ENCODE results near the gene HMG20A. TPM values are rescaled to one million over a fixed set of nuclear protein-coding genes. Genes with fewer than 3 reads are reported as not detected.
"Not testable (repeated sequence)": the region's sequence is repeated elsewhere in the genome, so short reads cannot be mapped to it uniquely, and the experiment has no call there.

The HMG20A gene
- total RNA-seq, 1 donor from 2014 or later: 9.7 TPM

DNA sequence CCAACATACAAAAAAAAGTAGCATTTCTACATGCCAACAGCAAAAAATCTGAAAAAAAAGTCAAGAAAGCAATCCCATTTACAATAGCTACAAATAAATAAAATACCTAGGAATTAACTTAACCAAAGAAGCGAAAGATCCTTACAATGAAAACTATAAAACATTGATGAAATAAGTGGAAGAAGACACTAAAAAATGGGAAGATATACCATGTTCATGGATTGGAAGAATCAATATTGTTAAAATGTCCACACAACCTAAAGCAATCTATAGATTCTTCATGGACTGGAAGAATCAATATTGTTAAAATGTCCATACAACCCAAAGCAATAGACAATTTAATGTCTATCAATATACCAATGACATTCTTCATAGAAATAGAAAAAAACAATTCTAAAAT is 21.8 kb upstream of the HMG20A start:
- no peaks in the 10 kb centered on the region for H3K36me3 ChIP-seq (ENCODE audit: control insufficient read depth, insufficient read depth, low read length)
- H3K4me3 ChIP-seq (ENCODE audit: low read depth, low read length): no peak overlapping the region
- TF ChIP-seq, protein P1, sequence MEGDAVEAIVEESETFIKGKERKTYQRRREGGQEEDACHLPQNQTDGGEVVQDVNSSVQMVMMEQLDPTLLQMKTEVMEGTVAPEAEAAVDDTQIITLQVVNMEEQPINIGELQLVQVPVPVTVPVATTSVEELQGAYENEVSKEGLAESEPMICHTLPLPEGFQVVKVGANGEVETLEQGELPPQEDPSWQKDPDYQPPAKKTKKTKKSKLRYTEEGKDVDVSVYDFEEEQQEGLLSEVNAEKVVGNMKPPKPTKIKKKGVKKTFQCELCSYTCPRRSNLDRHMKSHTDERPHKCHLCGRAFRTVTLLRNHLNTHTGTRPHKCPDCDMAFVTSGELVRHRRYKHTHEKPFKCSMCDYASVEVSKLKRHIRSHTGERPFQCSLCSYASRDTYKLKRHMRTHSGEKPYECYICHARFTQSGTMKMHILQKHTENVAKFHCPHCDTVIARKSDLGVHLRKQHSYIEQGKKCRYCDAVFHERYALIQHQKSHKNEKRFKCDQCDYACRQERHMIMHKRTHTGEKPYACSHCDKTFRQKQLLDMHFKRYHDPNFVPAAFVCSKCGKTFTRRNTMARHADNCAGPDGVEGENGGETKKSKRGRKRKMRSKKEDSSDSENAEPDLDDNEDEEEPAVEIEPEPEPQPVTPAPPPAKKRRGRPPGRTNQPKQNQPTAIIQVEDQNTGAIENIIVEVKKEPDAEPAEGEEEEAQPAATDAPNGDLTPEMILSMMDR (IDR thresholded peaks at IDR 0.05; ENCODE audit: insufficient read depth, low read length, severe bottlenecking): no peak
- DNase-seq (ENCODE audit: low read depth) (no peak), FAIRE-seq (no peak)
- no peaks in the 10 kb centered on the region for H3K27me3 ChIP-seq (ENCODE audit: control insufficient read depth, insufficient read depth, low read length)

DNA sequence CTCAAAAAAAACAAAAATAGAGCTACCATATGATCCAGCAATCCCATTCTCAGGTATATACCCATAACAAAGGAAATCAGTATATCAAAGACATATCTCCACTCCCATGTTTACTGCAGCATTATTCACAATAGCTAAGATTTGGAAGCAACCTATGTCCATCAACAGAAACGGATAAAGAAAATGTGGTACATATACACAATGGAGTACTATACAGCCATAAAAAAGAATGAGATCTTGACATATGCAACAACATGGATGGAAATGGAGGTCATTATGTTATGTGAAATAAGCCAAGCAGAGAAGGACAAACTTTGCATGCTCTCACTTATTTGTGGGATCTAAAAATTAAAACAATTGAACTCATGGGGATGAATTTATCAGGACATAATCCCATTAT is 20.4 kb upstream of the HMG20A start:
- TF ChIP-seq, protein P1 (IDR thresholded peaks at IDR 0.05; ENCODE audit: insufficient read depth, low read length, severe bottlenecking): no peak
- no peaks in the 10 kb centered on the region for H3K27me3 ChIP-seq (ENCODE audit: control insufficient read depth, insufficient read depth, low read length)
- FAIRE-seq: no peak
- H3K4me3 ChIP-seq (ENCODE audit: low read depth, low read length): no peak overlapping the region
- no peaks in the 10 kb centered on the region for H3K36me3 ChIP-seq (ENCODE audit: control insufficient read depth, insufficient read depth, low read length)
- DNase-seq (ENCODE audit: low read depth): no peak

DNA sequence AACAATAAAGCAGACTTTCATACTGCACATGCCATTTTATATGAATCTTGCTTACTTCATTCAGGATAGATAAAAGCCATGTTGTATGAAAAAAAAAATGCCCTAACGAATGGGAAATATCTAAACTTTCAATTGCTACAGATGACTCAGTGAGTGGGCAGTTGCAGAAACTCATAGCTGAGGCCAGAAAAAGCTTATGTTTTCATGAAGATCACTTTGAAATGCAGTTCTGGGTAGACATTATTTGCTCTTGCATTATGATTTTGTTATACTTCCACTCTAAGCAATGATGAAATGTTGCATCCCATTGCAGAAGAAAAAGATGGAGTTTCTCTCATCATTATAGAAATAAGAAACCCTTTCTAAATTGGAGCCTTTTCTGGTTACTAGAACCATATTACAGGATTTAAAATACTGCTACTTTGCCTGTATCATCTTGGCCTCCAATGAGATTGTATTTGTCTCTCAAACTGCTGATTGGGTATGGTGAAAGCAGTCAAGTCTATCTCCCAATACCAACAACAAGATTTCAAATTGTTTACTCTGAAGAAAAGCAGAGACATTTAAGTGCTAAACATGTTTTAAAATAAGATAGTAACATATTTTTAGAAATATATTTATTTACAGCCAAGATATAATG is 17.8 kb upstream of the HMG20A start:
- DNase-seq (ENCODE audit: low read depth) (no peak), FAIRE-seq (no peak)

DNA sequence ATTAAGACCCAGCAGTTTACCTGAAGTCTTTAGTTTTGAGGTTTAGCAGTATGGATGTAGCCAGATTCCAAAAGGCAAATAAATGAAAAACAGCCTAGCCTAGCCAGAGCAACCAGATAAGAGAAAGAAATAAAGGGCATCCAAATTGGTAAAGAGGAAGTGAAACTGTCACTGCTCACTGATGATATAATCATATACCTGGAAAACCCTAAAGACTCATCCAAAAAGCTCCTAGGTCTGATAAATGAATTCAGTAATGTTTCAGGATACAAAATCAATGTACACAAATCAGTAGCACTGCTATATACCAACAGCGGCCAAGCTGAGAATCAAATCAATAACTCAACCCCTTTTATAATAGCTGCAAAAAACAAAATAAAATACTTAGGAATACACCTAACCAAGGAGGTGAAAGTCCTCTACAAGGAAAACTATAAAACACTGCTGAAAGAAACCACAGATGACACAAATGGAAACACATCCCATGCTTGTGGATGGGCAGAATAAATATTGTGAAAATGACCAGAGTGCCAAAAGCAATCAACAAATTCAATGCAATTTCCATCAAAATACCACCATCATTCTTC is 14.4 kb upstream of the HMG20A start:
- FAIRE-seq; DNase-seq (ENCODE audit: low read depth); H3K27me3 ChIP-seq (ENCODE audit: control insufficient read depth, insufficient read depth, low read length); H3K36me3 ChIP-seq (ENCODE audit: control insufficient read depth, insufficient read depth, low read length); H3K4me3 ChIP-seq (ENCODE audit: low read depth, low read length): not testable (repeated sequence)

More for the DNA sequence above, 17.8 kb upstream of the HMG20A start:
- no peak overlapping the region for H3K4me3 ChIP-seq (ENCODE audit: low read depth, low read length)
- TF ChIP-seq, protein P1 (IDR thresholded peaks at IDR 0.05; ENCODE audit: insufficient read depth, low read length, severe bottlenecking): no peak
- H3K36me3 ChIP-seq (ENCODE audit: control insufficient read depth, insufficient read depth, low read length): no peaks in the 10 kb centered on the region
- no peaks in the 10 kb centered on the region for H3K27me3 ChIP-seq (ENCODE audit: control insufficient read depth, insufficient read depth, low read length)

DNA sequence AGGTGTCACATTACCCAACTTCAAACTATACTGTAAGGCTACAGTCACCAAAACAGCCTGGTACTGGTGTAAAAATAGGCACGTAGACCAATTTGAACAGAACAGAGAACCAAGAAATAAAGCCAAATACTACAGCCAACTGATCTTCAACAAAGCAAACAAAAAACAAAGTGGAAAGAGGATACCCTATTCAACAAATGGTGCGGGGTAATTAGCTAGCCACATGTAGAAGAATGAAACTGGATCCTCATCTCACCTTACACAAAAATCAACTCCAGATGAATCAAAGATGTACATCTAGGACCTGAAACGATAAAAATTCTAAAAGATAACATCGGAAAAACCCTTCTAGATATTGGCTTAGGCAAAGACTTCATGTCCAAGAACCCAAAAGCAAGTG is 13.8 kb upstream of the HMG20A start:
- FAIRE-seq: no peak
- DNase-seq (ENCODE audit: low read depth): no peak
- Histone ChIP-seq H3K27me3 (ENCODE audit: control insufficient read depth, insufficient read depth, low read length) (no peaks in the 10 kb centered on the region), H3K4me3 (ENCODE audit: low read depth, low read length) (no peak overlapping the region), H3K36me3 (ENCODE audit: control insufficient read depth, insufficient read depth, low read length) (no peaks in the 10 kb centered on the region)
- TF ChIP-seq, protein P1 (IDR thresholded peaks at IDR 0.05; ENCODE audit: insufficient read depth, low read length, severe bottlenecking): no peak

DNA sequence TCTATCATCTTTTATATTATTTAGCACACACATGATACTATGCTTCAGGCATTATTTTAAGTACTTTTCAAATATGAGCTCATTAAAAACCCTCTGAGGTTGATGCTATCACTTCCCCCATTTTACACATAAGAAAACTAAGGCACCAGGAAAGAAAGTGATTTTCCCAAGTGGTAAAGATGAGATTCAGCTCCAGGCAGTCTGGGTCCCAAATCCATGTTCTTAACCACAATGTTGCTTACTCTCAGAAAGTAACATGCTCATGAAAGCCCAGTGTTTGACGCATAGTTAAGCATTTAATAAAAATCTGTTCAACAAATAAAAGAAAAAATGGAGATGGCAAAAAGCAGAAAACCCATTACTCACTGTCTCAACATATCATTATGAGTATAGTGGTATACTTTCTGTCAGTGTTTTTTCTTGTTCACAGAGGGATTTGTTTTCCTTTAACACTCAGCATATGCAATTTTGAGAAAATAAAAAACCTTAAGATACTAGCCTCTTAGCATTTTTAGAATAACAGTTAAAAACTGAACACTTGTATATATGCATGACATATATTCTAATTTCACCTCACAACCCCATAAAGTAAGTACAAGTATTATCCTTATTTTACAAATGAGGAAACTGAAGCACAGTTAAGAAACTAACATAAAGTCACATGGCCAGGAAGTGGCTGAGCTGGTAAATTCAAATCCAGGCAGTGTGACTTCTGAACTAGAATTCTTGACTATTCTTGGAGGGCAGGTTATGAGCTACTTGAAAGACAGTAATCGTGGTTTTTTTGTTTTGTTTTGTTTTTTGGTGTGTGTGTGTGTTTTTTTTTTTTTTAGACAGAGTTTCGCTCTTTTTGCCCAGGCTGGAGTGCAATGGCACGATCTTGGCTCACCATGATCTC is 11.2 kb upstream of the HMG20A start:
- no peak for DNase-seq (ENCODE audit: low read depth)
- Histone ChIP-seq H3K27me3 (ENCODE audit: control insufficient read depth, insufficient read depth, low read length) (no peaks in the 10 kb centered on the region), H3K36me3 (ENCODE audit: control insufficient read depth, insufficient read depth, low read length) (no peaks in the 10 kb centered on the region), H3K4me3 (ENCODE audit: low read depth, low read length) (no peak overlapping the region)
- TF ChIP-seq, protein P1 (IDR thresholded peaks at IDR 0.05; ENCODE audit: insufficient read depth, low read length, severe bottlenecking): no peak
- no peak for FAIRE-seq

DNA sequence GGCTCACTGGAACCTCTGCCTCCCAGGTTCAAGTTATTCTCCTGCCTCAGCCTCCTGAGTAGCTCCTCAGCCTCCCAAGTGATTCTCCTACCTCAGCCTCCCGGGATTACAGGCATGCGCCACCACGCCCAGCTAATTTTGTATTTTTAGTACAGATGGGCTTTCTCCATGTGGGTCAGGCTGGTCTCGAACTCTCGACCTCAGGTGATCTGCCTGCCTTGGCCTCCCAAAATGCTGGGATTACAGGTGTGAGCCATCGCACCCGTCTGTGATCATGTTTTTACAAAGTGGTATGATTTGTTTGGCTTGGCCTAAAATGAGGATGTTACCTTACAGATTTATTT is 10.6 kb upstream of the HMG20A start:
- not testable (repeated sequence) for H3K36me3 ChIP-seq (ENCODE audit: control insufficient read depth, insufficient read depth, low read length); H3K4me3 ChIP-seq (ENCODE audit: low read depth, low read length); H3K27me3 ChIP-seq (ENCODE audit: control insufficient read depth, insufficient read depth, low read length); FAIRE-seq; DNase-seq (ENCODE audit: low read depth)
